K562 (cell line): ENCODE measurements around the gene CGN.

Experiments
- GABPA ChIP-seq: fragments of 200-800 bp; sonication (Bioruptor generic); conservative IDR thresholded peaks from 2 replicates; pipeline ENCODE4 v1.6.1; 2016; ENCODE audit warnings: low read depth, missing genetic modification characterization, missing compliant biosample characterization
- JUNB ChIP-seq: fragments of 450-650 bp; formaldehyde crosslinking; conservative IDR thresholded peaks from 2 replicates; pipeline ENCODE4 v1.4.0; 2020; ENCODE audit warnings: mild to moderate bottlenecking

- TF ChIP-seq JUNB (CRISPR knock-in tag) (no peak), GABPA (tag) (no peak)
Observed at GRCh38 chr1:151537112-151537511, 25.9 kb downstream of the CGN start.
